Trophoblast cell (in vitro differentiated cells and primary cell): ENCODE data around the gene PTGS1.

Source experiments
- DNase-seq, 2 donors: peaks; one replicate each; pipeline ENCODE4 v3.0.0-alpha.2; 2016
- H2AFZ ChIP-seq: 2 replicates; pipeline ENCODE4 v1.6.1; 2013; ENCODE audit warnings: low read length, moderate library complexity, mild to moderate bottlenecking; ENCODE audit not compliant: insufficient read depth, poor library complexity
- H2AK5ac ChIP-seq: 2 replicates; pipeline ENCODE4 v1.6.1; 2013; ENCODE audit warnings: mild to moderate bottlenecking, low read length
- H2BK120ac ChIP-seq: 2 replicates; pipeline ENCODE4 v1.6.1; 2013; ENCODE audit warnings: low read length, mild to moderate bottlenecking, moderate library complexity; ENCODE audit not compliant: insufficient read depth, poor library complexity
- H2BK12ac ChIP-seq: 2 replicates; pipeline ENCODE4 v1.6.1; 2013; ENCODE audit warnings: mild to moderate bottlenecking, low read length, moderate library complexity
- H2BK5ac ChIP-seq: 2 replicates; pipeline ENCODE4 v1.6.1; 2013; ENCODE audit warnings: low read length, low read depth, moderate library complexity, mild to moderate bottlenecking; ENCODE audit not compliant: poor library complexity
- H3K14ac ChIP-seq: 2 replicates; pipeline ENCODE4 v1.6.1; 2013; ENCODE audit warnings: mild to moderate bottlenecking, low read length
- H3K18ac ChIP-seq: 2 replicates; pipeline ENCODE4 v1.6.1; 2013; ENCODE audit warnings: mild to moderate bottlenecking, low read length
- H3K23ac ChIP-seq: 2 replicates; pipeline ENCODE4 v1.6.1; 2013; ENCODE audit warnings: low read length
- H3K27ac ChIP-seq: 2 replicates; pipeline ENCODE4 v1.5.1; 2013; ENCODE audit warnings: low read depth, mild to moderate bottlenecking, inconsistent platforms, low read length, moderate library complexity
- H3K27me3 ChIP-seq: 2 replicates; pipeline ENCODE4 v1.6.1; 2013; ENCODE audit warnings: inconsistent platforms, mild to moderate bottlenecking, low read length, moderate library complexity; ENCODE audit not compliant: insufficient read depth
- H3K36me3 ChIP-seq, 2 experiments: 1 replicate in 1 of 2; 2 replicates in 1 of 2; pipeline ENCODE4 v1.6.1; 2013; ENCODE audit warnings: low read length in 2 of 2, mild to moderate bottlenecking in 2 of 2, moderate library complexity in 1 of 2; ENCODE audit not compliant: insufficient read depth in 2 of 2, control insufficient read depth in 1 of 2
- H3K4ac ChIP-seq: 2 replicates; pipeline ENCODE4 v1.6.1; 2013; ENCODE audit warnings: low read depth, mild to moderate bottlenecking, low read length, moderate library complexity
- H3K4me1 ChIP-seq, 2 experiments: 1 replicate in 1 of 2; 2 replicates in 1 of 2; pipeline ENCODE4 v1.6.1; 2013; ENCODE audit warnings: low read length in 2 of 2, mild to moderate bottlenecking in 2 of 2, moderate library complexity in 1 of 2; ENCODE audit not compliant: insufficient read depth in 2 of 2, control insufficient read depth in 1 of 2
- H3K4me2 ChIP-seq: 2 replicates; pipeline ENCODE4 v1.6.1; 2013; ENCODE audit warnings: inconsistent platforms, mild to moderate bottlenecking, low read length, moderate library complexity
- H3K4me3 ChIP-seq: 2 replicates; pipeline ENCODE4 v1.5.1; 2013; ENCODE audit warnings: mild to moderate bottlenecking, low read depth, low read length, inconsistent platforms
- H3K79me1 ChIP-seq: one replicate; pipeline ENCODE4 v1.6.1; 2013; ENCODE audit warnings: low read length
- H3K79me2 ChIP-seq: 2 replicates; pipeline ENCODE4 v1.6.1; 2013; ENCODE audit warnings: low read length, mild to moderate bottlenecking; ENCODE audit not compliant: control insufficient read depth, insufficient read depth, poor library complexity
- H3K9ac ChIP-seq: 2 replicates; pipeline ENCODE4 v1.6.1; 2013; ENCODE audit warnings: mild to moderate bottlenecking, low read length
- H3K9me3 ChIP-seq: 2 replicates; pipeline ENCODE4 v1.6.1; 2013; ENCODE audit warnings: low read depth, mild to moderate bottlenecking, control low read depth, inconsistent platforms, low read length; ENCODE audit not compliant: insufficient read depth
- H4K12ac ChIP-seq: 2 replicates; pipeline ENCODE4 v1.6.1; 2013; ENCODE audit warnings: low read depth, mild to moderate bottlenecking, low read length, moderate library complexity
- H4K8ac ChIP-seq: 2 replicates; pipeline ENCODE4 v1.6.1; 2013; ENCODE audit warnings: low read depth, mild to moderate bottlenecking, low read length, moderate library complexity
- H4K91ac ChIP-seq: one replicate; pipeline ENCODE4 v1.6.1; 2013; ENCODE audit warnings: low read depth, mild to moderate bottlenecking, low read length, moderate library complexity
- WGBS: extraction: QIAGEN DNeasy Blood & Tissue Kit; methylation state at CpG from one replicate; pipeline ENCODE4 v1.1.7; 2013; ENCODE audit warnings: missing lambda C conversion rate; ENCODE audit not compliant: insufficient read length, insufficient coverage; ENCODE audit errors: extremely low coverage; 5-methylcytosine and 5-hydroxymethylcytosine counted together

Gene PTGS1

GRCh38 chr9:122368642-122369041 lies 2.2 kb upstream of the PTGS1 start:
- Histone ChIP-seq H3K79me1 (no peaks in the 10 kb centered on the region), H2BK120ac (no peak overlapping the region), H3K36me3 (no peaks in the 10 kb centered on the region), H3K4me3 (no peak overlapping the region), H3K4me2 (no peak overlapping the region), H3K27me3 (peaks cover 23% of the 10 kb centered on the region), H2AFZ (no peak overlapping the region), H3K79me2 (no peaks in the 10 kb centered on the region), H2BK12ac (no peak overlapping the region), H2AK5ac (no peak overlapping the region), H3K27ac (no peak overlapping the region), H3K23ac (no peak overlapping the region), H3K9ac (no peak overlapping the region), H4K12ac (no peak overlapping the region), H3K4ac (no peak overlapping the region), H4K8ac (no peak overlapping the region), H3K18ac (no peak overlapping the region), H2BK5ac (no peak overlapping the region), H3K4me1 (no peaks in the 10 kb centered on the region), H3K14ac (no peak overlapping the region), H3K9me3 (peaks cover 4% of the 10 kb centered on the region), H4K91ac (no peak overlapping the region)
- DNase-seq: no peak
- no CpG with 5 or more reads among the region's 1 CpG for WGBS

DNA sequence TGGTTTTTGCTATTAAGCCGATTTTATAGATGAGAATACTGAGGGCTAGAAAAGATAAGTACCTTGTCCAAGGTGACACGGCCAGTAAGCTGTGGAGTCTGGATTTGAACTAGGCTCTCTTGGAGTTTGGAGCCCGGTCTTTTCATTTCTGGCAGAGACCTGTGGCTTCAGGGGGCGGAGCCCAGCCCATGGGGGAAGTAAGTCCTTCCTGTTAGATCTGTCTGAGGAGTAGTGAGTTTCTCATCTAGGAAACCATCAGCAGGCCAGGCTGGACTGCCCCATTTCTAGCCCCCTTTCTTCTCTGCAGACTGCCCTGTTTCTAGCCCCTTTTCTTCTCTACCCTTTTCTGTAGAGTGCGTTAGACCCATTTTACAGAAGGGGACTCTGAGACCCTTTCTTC lies 521 bp upstream of the PTGS1 start:
- H2AK5ac ChIP-seq: no peak overlapping the region
- no peak overlapping the region for H2BK5ac ChIP-seq
- no peaks in the 10 kb centered on the region for H3K79me2 ChIP-seq
- H3K36me3 ChIP-seq: no peaks in the 10 kb centered on the region
- no peak overlapping the region for H3K14ac ChIP-seq
- H3K4me1 ChIP-seq: peaks cover 0 to 4% of the 10 kb centered on the region in 2 experiments
- H2AFZ ChIP-seq: no peak overlapping the region
- H4K12ac ChIP-seq: no peak overlapping the region
- no peaks in the 10 kb centered on the region for H3K79me1 ChIP-seq
- peaks cover 23% of the 10 kb centered on the region for H3K27me3 ChIP-seq
- H3K27ac ChIP-seq: no peak overlapping the region
- H3K4ac ChIP-seq: no peak overlapping the region
- no peak overlapping the region for H2BK12ac ChIP-seq
- no peak overlapping the region for H3K9ac ChIP-seq
- peaks cover 4% of the 10 kb centered on the region for H3K9me3 ChIP-seq
- H2BK120ac ChIP-seq: no peak overlapping the region
- H3K18ac ChIP-seq: no peak overlapping the region
- H3K4me2 ChIP-seq: no peak overlapping the region
- DNase-seq: no peak
- no peak overlapping the region for H4K91ac ChIP-seq
- no peak overlapping the region for H4K8ac ChIP-seq
- WGBS: no CpG with 5 or more reads among the region's 5 CpGs
- no peak overlapping the region for H3K4me3 ChIP-seq
- H3K23ac ChIP-seq: no peak overlapping the region

DNA sequence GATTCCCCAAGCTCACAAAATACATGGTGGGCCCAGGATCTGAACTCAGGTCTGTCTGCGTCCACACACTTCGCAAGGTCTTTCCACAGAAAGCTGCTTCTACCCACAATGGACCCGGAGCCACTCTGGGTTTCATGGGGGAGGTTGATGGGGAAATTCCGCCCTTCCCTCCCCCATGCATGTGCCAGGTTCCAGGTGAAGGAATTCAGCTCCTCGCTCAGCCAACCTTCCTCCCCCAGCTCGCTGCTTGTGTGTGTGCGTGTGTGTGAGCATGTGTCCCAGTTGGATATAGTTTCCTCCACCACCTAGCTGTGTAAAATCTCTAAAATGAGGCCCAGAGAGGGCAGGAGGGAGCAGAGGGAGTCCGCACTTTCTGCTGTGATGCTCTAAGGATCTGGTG lies 1.0 kb downstream of the PTGS1 start:
- Histone ChIP-seq H3K9me3 (peaks cover 4% of the 10 kb centered on the region), H4K91ac (no peak overlapping the region), H4K12ac (no peak overlapping the region), H3K79me2 (no peaks in the 10 kb centered on the region), H2AFZ (no peak overlapping the region), H4K8ac (no peak overlapping the region), H3K79me1 (no peaks in the 10 kb centered on the region), H2AK5ac (no peak overlapping the region), H2BK5ac (no peak overlapping the region), H3K23ac (no peak overlapping the region), H3K4me1 (peaks cover 0 to 4% of the 10 kb centered on the region in 2 experiments), H3K36me3 (no peaks in the 10 kb centered on the region), H3K18ac (no peak overlapping the region), H3K4me3 (no peak overlapping the region), H2BK120ac (no peak overlapping the region), H3K27ac (no peak overlapping the region), H3K27me3 (peaks cover 23% of the 10 kb centered on the region), H3K4me2 (no peak overlapping the region), H2BK12ac (no peak overlapping the region), H3K4ac (no peak overlapping the region), H3K9ac (no peak overlapping the region), H3K14ac (no peak overlapping the region)
- no CpG with 5 or more reads among the region's 8 CpGs for WGBS
- no peak for DNase-seq

DNA sequence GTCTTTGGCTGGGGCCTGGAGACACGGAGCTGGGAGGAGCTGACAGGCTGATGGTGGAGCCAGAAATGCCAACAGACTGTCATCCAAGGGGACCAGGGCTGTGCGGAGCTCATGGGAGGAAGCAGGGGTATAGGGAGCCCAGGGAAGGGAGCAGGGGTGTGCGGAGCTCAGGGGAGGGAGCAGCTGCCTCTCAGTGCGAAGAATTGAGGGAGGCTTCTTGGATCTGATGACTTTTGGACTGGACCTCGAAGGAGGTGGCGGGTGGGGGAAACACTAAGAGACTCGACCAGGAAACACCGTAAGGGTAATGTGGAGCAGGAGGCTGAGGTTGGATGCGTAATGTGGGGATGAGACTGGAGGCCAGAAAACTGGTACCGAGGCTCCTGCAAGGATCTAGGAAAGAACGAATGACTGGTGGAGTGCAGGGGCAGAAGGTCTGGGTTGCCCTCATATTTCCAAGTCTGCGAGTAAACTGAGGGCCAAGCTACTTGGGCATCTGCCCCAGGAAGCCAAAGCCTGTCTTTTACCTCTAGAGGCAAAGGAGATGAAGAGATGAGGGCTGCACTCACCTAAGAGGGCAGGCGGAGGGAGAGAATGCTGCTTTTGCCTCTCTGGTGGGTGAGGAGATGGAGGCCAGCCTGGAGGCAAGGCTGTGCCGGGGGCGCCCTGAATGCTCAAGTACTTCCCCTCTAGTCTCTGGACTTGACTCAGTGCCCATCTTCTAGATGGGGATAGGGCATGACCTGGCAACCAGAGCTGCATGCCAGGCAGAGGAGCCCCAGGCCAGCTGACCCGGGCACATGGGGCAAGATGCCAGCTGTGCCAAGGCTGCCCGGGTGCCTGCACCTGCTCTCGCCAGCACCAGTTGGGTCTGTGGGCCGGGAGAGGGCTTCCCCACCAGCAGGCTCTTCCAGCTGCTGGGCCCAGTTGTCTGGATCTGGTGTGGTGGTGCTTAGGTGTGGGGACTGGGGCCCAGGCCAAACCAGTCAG lies 2.3 kb downstream of the PTGS1 start:
- Histone ChIP-seq H2AK5ac (no peak overlapping the region), H3K79me2 (no peaks in the 10 kb centered on the region), H3K9me3 (peaks cover 4% of the 10 kb centered on the region), H3K27ac (no peak overlapping the region), H4K91ac (no peak overlapping the region), H2BK12ac (no peak overlapping the region), H3K79me1 (no peaks in the 10 kb centered on the region), H3K36me3 (no peaks in the 10 kb centered on the region), H3K14ac (no peak overlapping the region), H3K9ac (no peak overlapping the region), H2AFZ (no peak overlapping the region), H3K23ac (no peak overlapping the region), H3K4me2 (no peak overlapping the region), H2BK120ac (no peak overlapping the region), H2BK5ac (no peak overlapping the region), H3K4me1 (peaks cover 0 to 4% of the 10 kb centered on the region in 2 experiments), H4K8ac (no peak overlapping the region), H3K4ac (no peak overlapping the region), H3K4me3 (peak overlapping the region; percentile 10), H3K27me3 (peaks cover 23% of the 10 kb centered on the region), H3K18ac (no peak overlapping the region), H4K12ac (no peak overlapping the region)
- WGBS: no CpG with 5 or more reads among the region's 19 CpGs
- no peak for DNase-seq
